Rectal smooth muscle tissue (tissue), 1 donor: ENCODE data around the gene TMEM43.

Source experiments
- H3K27ac ChIP-seq: one replicate; pipeline ENCODE4 v1.7.0; 2013; ENCODE audit warnings: low read depth, low read length, inconsistent platforms
- H3K27me3 ChIP-seq: one replicate; pipeline ENCODE4 v1.7.0; 2013; ENCODE audit warnings: low read length; ENCODE audit not compliant: control insufficient read depth, insufficient read depth
- H3K36me3 ChIP-seq: one replicate; pipeline ENCODE4 v1.7.0; 2013; ENCODE audit warnings: low read length; ENCODE audit not compliant: control insufficient read depth, insufficient read depth
- H3K4me1 ChIP-seq: one replicate; pipeline ENCODE4 v1.7.0; 2013; ENCODE audit warnings: low read length; ENCODE audit not compliant: control insufficient read depth, insufficient read depth
- H3K4me3 ChIP-seq: one replicate; pipeline ENCODE4 v1.7.0; 2013; ENCODE audit warnings: low read length
- H3K9ac ChIP-seq: one replicate; pipeline ENCODE4 v1.7.0; 2013; ENCODE audit warnings: low read length

Gene TMEM43

DNA sequence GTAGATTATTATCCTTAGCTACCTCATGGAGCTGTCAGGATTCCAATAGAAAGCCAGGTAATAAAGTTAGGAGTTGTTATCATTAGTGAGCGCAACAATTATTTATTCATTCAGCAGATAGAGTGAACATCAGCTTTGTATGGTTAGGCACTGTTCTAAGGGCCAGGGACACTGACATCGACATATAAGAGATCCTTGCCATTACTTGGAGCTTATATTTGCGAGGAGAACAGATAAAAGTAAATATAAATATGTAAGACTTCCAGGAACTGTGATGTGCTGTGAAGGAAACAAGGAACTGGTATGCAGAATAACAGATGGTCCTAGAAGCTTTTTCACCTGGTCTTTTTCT, 54.2 kb downstream of the TMEM43 start:
- Histone ChIP-seq H3K27ac (peak overlapping the region; percentile 93), H3K4me1 (peaks cover 15% of the 10 kb centered on the region), H3K27me3 (no peaks in the 10 kb centered on the region), H3K9ac (peak overlapping the region; percentile 25), H3K4me3 (peak overlapping the region; percentile 85), H3K36me3 (peaks cover 2% of the 10 kb centered on the region)

DNA sequence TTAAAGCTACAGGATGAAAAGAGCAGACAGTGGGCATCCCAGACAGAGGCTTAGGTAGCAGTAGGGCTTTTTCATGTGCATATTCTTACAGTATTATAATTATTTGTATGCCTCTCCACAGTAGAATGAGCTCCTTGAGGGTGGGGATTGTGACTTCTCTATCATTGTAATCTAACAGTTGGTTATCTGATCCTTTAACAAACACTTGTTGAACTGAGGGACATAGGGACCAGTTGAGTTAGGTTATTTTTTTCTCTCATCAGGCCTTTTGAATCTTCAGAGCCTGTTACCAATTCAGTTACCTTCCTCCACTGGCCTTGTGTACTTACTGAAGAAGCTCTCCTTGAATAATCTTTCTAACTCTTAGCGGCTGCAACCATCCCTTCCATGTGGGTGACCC, 54.9 kb downstream of the TMEM43 start:
- Histone ChIP-seq H3K4me3 (no peak overlapping the region), H3K4me1 (peaks cover 15% of the 10 kb centered on the region)

DNA sequence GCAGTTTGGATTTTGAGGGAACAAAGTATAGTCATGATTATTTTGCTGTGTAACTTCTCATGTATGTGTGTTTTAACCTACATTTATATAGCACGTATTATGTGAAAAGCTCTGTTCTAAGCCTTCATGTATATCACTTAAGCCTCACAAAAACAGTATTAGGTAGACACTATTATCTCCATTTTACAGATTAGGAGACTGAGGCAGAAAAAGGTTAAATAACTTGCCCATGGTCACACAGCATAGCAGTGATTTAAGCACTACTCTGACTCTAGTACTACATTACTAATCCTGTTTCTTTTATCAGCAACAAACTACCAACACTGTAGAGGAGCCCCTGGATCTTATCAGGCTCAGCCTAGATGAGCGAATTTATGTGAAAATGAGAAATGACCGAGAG, 56.4 kb downstream of the TMEM43 start:
- Histone ChIP-seq H3K27ac (no peak overlapping the region), H3K27me3 (no peaks in the 10 kb centered on the region), H3K4me1 (peaks cover 15% of the 10 kb centered on the region), H3K36me3 (peaks cover 3% of the 10 kb centered on the region), H3K9ac (no peak overlapping the region), H3K4me3 (no peak overlapping the region)

More for the DNA sequence above, 54.9 kb downstream of the TMEM43 start:
- H3K9ac ChIP-seq = no peak overlapping the region
- H3K27ac ChIP-seq = no peak overlapping the region
- peaks cover 3% of the 10 kb centered on the region for H3K36me3 ChIP-seq
- H3K27me3 ChIP-seq = no peaks in the 10 kb centered on the region

GRCh38 chr3:14183015-14183577, 58.2 kb downstream of the TMEM43 start:
- Histone ChIP-seq H3K9ac (no peak overlapping the region), H3K4me1 (peaks cover 9% of the 10 kb centered on the region), H3K27ac (no peak overlapping the region), H3K4me3 (no peak overlapping the region), H3K27me3 (no peaks in the 10 kb centered on the region), H3K36me3 (peaks cover 8% of the 10 kb centered on the region)

- Histone ChIP-seq H3K4me1 (no peaks in the 10 kb centered on the region), H3K36me3 (peaks cover 8% of the 10 kb centered on the region), H3K27me3 (no peaks in the 10 kb centered on the region), H3K4me3 (no peak overlapping the region), H3K9ac (no peak overlapping the region), H3K27ac (no peak overlapping the region)
Measured at GRCh38 chr3:14186854-14187458, 62.1 kb downstream of the TMEM43 start.

GRCh38 chr3:14188041-14188754, 63.3 kb downstream of the TMEM43 start:
- Histone ChIP-seq H3K4me3 (no peak overlapping the region), H3K27ac (no peak overlapping the region), H3K36me3 (peaks cover 8% of the 10 kb centered on the region), H3K4me1 (no peaks in the 10 kb centered on the region), H3K9ac (no peak overlapping the region), H3K27me3 (no peaks in the 10 kb centered on the region)
